Gastrocnemius medialis (tissue), 4 donors: ENCODE measurements around the gene KDM4E. TPM values are rescaled to one million over a fixed set of nuclear protein-coding genes. Genes with fewer than 3 reads are reported as not detected.
"Not testable (repeated sequence)": the region's sequence is repeated elsewhere in the genome, so short reads cannot be mapped to it uniquely, and the experiment has no call there.

Experiments
- ATAC-seq, 2 donors: fragments of 150-250 bp; one replicate each; pipeline ENCODE4 v1.9.1; 2016
- DNase-seq, 2 donors: peaks; one replicate each; pipeline ENCODE4 v3.0.0-alpha.2; 2019
- H3K27ac ChIP-seq, 4 donors: fragments of 200-600 bp; sonication (generic); 1 replicate in 1 of 4; 2 replicates in 3 of 4; pipeline ENCODE4 v1.5.1; 2016 to 2018; ENCODE audit warnings: mild to moderate bottlenecking in 2 of 4, moderate library complexity in 1 of 4
- H3K27me3 ChIP-seq, 3 donors: fragments of 200-600 bp; sonication (generic) in 2 of 3; 1 replicate in 1 of 3; 2 replicates in 2 of 3; pipeline versions ENCODE4 v1.5.1 to v1.6.0; 2016 to 2019; ENCODE audit warnings: mild to moderate bottlenecking in 1 of 3, moderate library complexity in 1 of 3
- H3K36me3 ChIP-seq, 2 donors: fragments of 200-600 bp; sonication (generic) in 1 of 2; one replicate each; pipeline ENCODE4 v1.5.1; 2017 to 2018
- H3K4me1 ChIP-seq, 2 donors: fragments of 200-600 bp; sonication (generic) in 1 of 2; one replicate each; pipeline ENCODE4 v1.5.1; 2016 to 2017; ENCODE audit warnings: mild to moderate bottlenecking in 2 of 2
- H3K4me3 ChIP-seq, 4 donors: fragments of 200-600 bp; sonication (generic) in 3 of 4; 1 replicate in 1 of 4; 2 replicates in 3 of 4; pipeline ENCODE4 v1.5.1; 2016 to 2019; ENCODE audit warnings: mild to moderate bottlenecking in 2 of 4
- H3K9me3 ChIP-seq, 3 donors: fragments of 200-600 bp; sonication (generic) in 2 of 3; 1 replicate in 1 of 3; 2 replicates in 2 of 3; pipeline ENCODE4 v1.5.1; 2016 to 2019
- CTCF ChIP-seq, 5 experiments: fragments of 450-650 bp in 3 of 5; fragments of 200-600 bp in 2 of 5; sonication (generic) in 2 of 5; IDR thresholded peaks in 4 of 5; conservative IDR thresholded peaks in 1 of 5; 1 replicate in 4 of 5; 2 replicates in 1 of 5; pipeline ENCODE4 v1.5.1; 2016 to 2019; ENCODE audit warnings: antibody characterized with exemption in 5 of 5, mild to moderate bottlenecking in 3 of 5, moderate library complexity in 3 of 5
- POLR2A ChIP-seq, 2 donors: fragments of 450-650 bp; IDR thresholded peaks; one replicate each; pipeline ENCODE4 v1.6.1; 2017; ENCODE audit warnings: antibody characterized with exemption in 2 of 2, mild to moderate bottlenecking in 2 of 2, moderate library complexity in 2 of 2
- in situ Hi-C, 4 donors: fragments of 200-750 bp; cut with MboI; loops; one replicate each; pipeline versions ENCODE4 v1.15.0 to v1.8.0; 2017; ENCODE audit warnings: low sequenced_read_pairs in 4 of 4
- intact Hi-C: fragments of 100-400 bp; cut with DNase I; formaldehyde crosslinking; loops from one replicate; pipeline ENCODE4 v1.15.1; 2023; ENCODE audit warnings: low total_unique reads
- total RNA-seq, 4 donors: library from RNA; depleted of rRNA; stranded (reverse); fragments of >200 nt; gene quantifications; one replicate each; pipeline versions ENCODE4 v1.1.0 to v1.2.3, GENCODE V29; 2016

The KDM4E gene
- total RNA-seq, 4 donors from 2014 or later: not detected

DNA sequence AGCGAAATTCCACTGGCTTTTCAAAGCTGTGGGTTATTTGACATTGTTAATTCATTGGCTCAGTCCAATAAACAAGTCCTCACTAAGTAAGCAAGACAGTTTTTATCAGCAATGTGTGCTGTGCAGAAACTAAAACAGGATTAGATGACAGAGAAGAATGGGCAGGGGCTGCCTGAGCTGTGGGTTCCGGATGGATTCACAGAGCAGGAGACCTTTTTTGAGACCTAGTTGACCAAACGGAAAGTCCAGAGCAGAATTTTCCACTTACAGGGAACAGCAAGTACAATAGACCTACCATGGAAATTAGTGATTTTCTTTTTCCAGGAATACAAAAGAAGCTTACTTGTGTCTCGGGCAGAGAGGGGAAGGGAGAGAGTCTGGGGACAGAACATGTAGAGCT is 19.0 kb downstream of the KDM4E start:
- no peak overlapping the region for H3K4me3 ChIP-seq
- peaks cover 0 to 4% (median 0%) of the 10 kb centered on the region in 3 donors for H3K27me3 ChIP-seq
- no peaks in the 10 kb centered on the region for H3K4me1 ChIP-seq
- H3K36me3 ChIP-seq: no peaks in the 10 kb centered on the region
- intact Hi-C loops: no loop called here
- in situ Hi-C loops: no loop called here
- no peak for TF ChIP-seq CTCF (IDR thresholded peaks at IDR 0.05 in 4 of 5, conservative IDR thresholded peaks at IDR 0.05 in 1 of 5)
- TF ChIP-seq POLR2A (IDR thresholded peaks at IDR 0.05): no peak
- no peak overlapping the region for H3K27ac ChIP-seq
- ATAC-seq: no peak
- DNase-seq: no peak
- H3K9me3 ChIP-seq: no peaks in the 10 kb centered on the region

DNA sequence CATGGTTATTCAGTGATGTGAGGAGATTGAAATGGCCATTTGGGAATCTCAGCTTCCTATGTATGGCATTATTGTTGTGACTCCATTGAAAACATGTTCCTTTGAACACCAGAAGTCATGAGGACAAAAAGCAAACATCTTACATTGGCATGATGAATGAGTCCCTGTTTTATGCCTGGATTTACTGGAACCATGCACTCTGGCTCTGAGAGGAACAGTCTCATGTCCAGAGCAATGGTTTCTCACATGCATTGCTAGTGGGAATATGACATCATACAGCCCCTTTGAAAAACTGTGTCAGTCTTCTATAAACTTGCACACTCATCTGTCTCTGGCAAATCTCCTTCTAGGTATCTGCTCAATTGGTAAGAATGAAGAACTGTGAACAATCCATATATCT is 20.8 kb downstream of the KDM4E start:
- Histone ChIP-seq H3K4me1 (no peaks in the 10 kb centered on the region), H3K27ac (no peak overlapping the region), H3K27me3 (peaks cover 0 to 4% (median 0%) of the 10 kb centered on the region in 3 donors), H3K9me3 (no peaks in the 10 kb centered on the region), H3K4me3 (no peak overlapping the region), H3K36me3 (no peaks in the 10 kb centered on the region)
- TF ChIP-seq CTCF (IDR thresholded peaks at IDR 0.05 in 4 of 5, conservative IDR thresholded peaks at IDR 0.05 in 1 of 5) (no peak), POLR2A (IDR thresholded peaks at IDR 0.05) (no peak)
- no peak for DNase-seq
- in situ Hi-C loops: no loop called here
- ATAC-seq: no peak
- intact Hi-C loops: no loop called here

DNA sequence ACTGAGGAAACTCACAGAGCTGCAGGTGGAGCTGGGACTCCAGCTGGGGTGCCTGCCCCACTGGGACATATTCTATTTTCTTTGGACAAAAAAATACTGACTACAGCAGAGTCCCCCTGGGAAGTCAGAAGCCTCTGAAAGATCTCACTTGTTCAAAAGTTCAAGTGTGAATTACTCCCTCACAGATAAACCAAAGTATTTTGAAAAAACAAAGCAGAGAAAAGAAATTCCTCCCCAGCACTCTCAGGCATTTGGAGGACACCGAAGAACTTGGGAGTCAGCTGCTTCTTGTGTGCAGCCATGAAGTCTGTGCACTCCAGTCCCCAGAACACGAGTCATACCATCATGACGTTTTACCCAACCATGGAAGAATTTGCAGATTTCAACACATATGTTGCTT is 24.1 kb downstream of the KDM4E start, which contains the start of gene KDM4F:
Gene KDM4F, plus strand, starts transcription at position 301 of the 400 bp plus-strand sequence.
- H3K4me3 ChIP-seq, ATAC-seq, H3K27me3 ChIP-seq, H3K4me1 ChIP-seq, intact Hi-C loops, H3K27ac ChIP-seq, H3K9me3 ChIP-seq, DNase-seq, H3K36me3 ChIP-seq, in situ Hi-C loops: not testable (repeated sequence)

- Histone ChIP-seq H3K4me3 (no peak overlapping the region), H3K36me3 (no peaks in the 10 kb centered on the region), H3K27ac (no peak overlapping the region), H3K4me1 (no peaks in the 10 kb centered on the region), H3K27me3 (no peaks in the 10 kb centered on the region), H3K9me3 (no peaks in the 10 kb centered on the region)
- intact Hi-C loops: no loop called here
- DNase-seq (no peak), ATAC-seq (no peak)
- in situ Hi-C loops: loop anchor here in 1 of 4 donors (25.0 kb wide), 1 partner anchor 187 kb away; the partner anchor contains the start of gene SESN3
- TF ChIP-seq POLR2A (IDR thresholded peaks at IDR 0.05) (no peak), CTCF (IDR thresholded peaks at IDR 0.05 in 4 of 5, conservative IDR thresholded peaks at IDR 0.05 in 1 of 5) (no peak)
These were observed 25.6 kb downstream of the KDM4E start for GRCh38 chr11:95050595-95051202.

- no peak for TF ChIP-seq CTCF (IDR thresholded peaks at IDR 0.05 in 4 of 5, conservative IDR thresholded peaks at IDR 0.05 in 1 of 5)
- TF ChIP-seq POLR2A (IDR thresholded peaks at IDR 0.05): no peak
- Histone ChIP-seq H3K4me1 (no peaks in the 10 kb centered on the region), H3K4me3 (no peak overlapping the region), H3K36me3 (no peaks in the 10 kb centered on the region), H3K27me3 (no peaks in the 10 kb centered on the region), H3K9me3 (no peaks in the 10 kb centered on the region), H3K27ac (no peak overlapping the region)
- intact Hi-C loops: no loop called here
- DNase-seq (no peak), ATAC-seq (no peak)
- in situ Hi-C loops: loop anchor here in 1 of 4 donors (25.0 kb wide), 1 partner anchor 183 kb away; the partner anchor contains the start of gene SESN3
These were observed 29.3 kb downstream of the KDM4E start for GRCh38 chr11:95054356-95054755.
